Gastroesophageal sphincter (tissue), 4 donors: ENCODE measurements around the gene SHISA7. TPM values are rescaled to one million over a fixed set of nuclear protein-coding genes. Genes with fewer than 3 reads are reported as not detected.

ENCODE experiments used
- ATAC-seq: fragments of 150-250 bp; one replicate; pipeline ENCODE4 v1.9.1; 2016; ENCODE audit warnings: mild to moderate bottlenecking, moderate library complexity
- H3K27ac ChIP-seq, 4 donors: fragments of 200-600 bp; sonication (generic) in 3 of 4; 1 replicate in 3 of 4; 2 replicates in 1 of 4; pipeline ENCODE4 v1.5.1; 2016 to 2019
- H3K27me3 ChIP-seq: fragments of 200-600 bp; sonication (generic); one replicate; pipeline ENCODE4 v1.5.1; 2019
- H3K36me3 ChIP-seq, 2 donors: fragments of 200-600 bp; sonication (generic); one replicate each; pipeline ENCODE4 v1.5.1; 2019; ENCODE audit warnings: control low read depth in 1 of 2
- H3K4me1 ChIP-seq, 3 donors: fragments of 200-600 bp; sonication (generic); 1 replicate in 2 of 3; 2 replicates in 1 of 3; pipeline ENCODE4 v1.5.1; 2016 to 2019; ENCODE audit warnings: control low read depth in 2 of 3
- H3K4me3 ChIP-seq, 2 donors: fragments of 200-600 bp; sonication (generic); one replicate each; pipeline ENCODE4 v1.5.1; 2019; ENCODE audit warnings: mild to moderate bottlenecking in 1 of 2, moderate library complexity in 1 of 2
- H3K9me3 ChIP-seq, 3 donors: fragments of 200-600 bp; sonication (generic); one replicate each; pipeline ENCODE4 v1.5.1; 2017 to 2019; ENCODE audit warnings: control low read depth in 2 of 3
- CTCF ChIP-seq, 4 experiments: fragments of 200-600 bp in 2 of 4; fragments of 450-650 bp in 2 of 4; sonication (generic) in 1 of 4; IDR thresholded peaks; one replicate each; pipeline ENCODE4 v1.5.1; 2017 to 2019; ENCODE audit warnings: antibody characterized with exemption in 4 of 4, mild to moderate bottlenecking in 2 of 4, moderate library complexity in 2 of 4
- EP300 ChIP-seq: sonication (generic); formaldehyde crosslinking; IDR thresholded peaks from one replicate; pipeline ENCODE4 v1.6.1; 2017; ENCODE audit warnings: antibody characterized with exemption, mild to moderate bottlenecking
- POLR2A ChIP-seq, 2 donors: fragments of 450-650 bp; IDR thresholded peaks; one replicate each; pipeline ENCODE4 v1.6.1; 2017; ENCODE audit warnings: antibody characterized with exemption in 2 of 2, mild to moderate bottlenecking in 2 of 2, moderate library complexity in 1 of 2
- POLR2AphosphoS5 ChIP-seq: sonication (generic); formaldehyde crosslinking; IDR thresholded peaks from one replicate; pipeline ENCODE4 v1.6.1; 2017; ENCODE audit warnings: antibody characterized with exemption
- WGBS, 2 donors: methylation state at CpG; one replicate each; pipeline ENCODE4 v1.1.5; 2018; ENCODE audit warnings: low coverage in 1 of 2; 5-methylcytosine and 5-hydroxymethylcytosine counted together
- total RNA-seq, 4 donors: library from RNA; depleted of rRNA; stranded (reverse); fragments of >200 nt; gene quantifications; one replicate each; pipeline ENCODE4 v1.1.0, GENCODE V29; 2016

The SHISA7 gene
- total RNA-seq, 4 donors from 2014 or later: not detected

DNA sequence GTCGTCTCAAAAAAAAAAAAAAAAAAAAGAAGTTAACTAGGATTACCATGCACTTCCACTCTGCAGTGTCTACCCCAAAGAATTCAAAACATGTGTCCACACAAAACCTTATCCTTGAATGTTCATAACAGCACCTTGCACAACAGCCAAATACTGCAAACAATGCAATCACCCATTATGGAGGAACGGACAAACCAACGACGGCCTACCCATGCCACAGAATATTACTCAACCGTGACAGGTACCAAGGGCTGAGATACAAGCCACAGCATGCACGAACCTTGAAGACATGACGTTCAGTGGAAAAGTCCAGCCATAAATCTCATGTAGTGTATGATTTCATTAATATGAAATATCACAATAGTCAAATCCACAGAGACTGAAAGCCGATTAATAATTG is 3.0 kb upstream of the SHISA7 start:
- H3K27ac ChIP-seq: no peak overlapping the region
- no peak for TF ChIP-seq EP300
- TF ChIP-seq POLR2AphosphoS5: no peak
- TF ChIP-seq POLR2A (IDR thresholded peaks at IDR 0.05): no peak
- TF ChIP-seq CTCF (IDR thresholded peaks at IDR 0.05): no peak
- H3K4me1 ChIP-seq: peaks cover 0 to 27% (median 3%) of the 10 kb centered on the region in 3 donors
- ATAC-seq: no peak
- H3K9me3 ChIP-seq: no peaks in the 10 kb centered on the region
- no peak overlapping the region for H3K4me3 ChIP-seq
- no peaks in the 10 kb centered on the region for H3K36me3 ChIP-seq
- 63 to 72% methylated on average over 6 to 7 of the region's 8 CpGs for WGBS, 2 donors
- peaks cover 86% of the 10 kb centered on the region for H3K27me3 ChIP-seq

DNA sequence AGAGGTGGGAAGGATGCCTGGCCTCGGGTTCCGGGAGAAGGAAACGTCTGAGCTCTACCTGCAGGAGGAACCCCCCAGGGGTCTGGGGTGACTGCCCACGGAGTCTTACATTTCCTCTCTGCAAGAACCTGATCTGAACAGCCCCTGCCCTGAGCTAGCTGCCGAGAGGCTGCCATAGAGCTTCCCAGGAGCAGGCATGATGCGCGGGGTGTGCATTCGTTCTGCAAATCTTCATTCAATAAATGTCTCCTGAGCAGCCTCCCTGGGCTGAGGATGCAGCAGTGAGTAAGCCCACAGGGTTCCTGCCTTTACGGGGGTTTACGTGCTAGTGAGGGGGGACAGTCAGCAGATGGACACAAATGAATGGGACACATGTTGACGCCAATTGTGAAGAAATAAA is 1.5 kb upstream of the SHISA7 start:
- Histone ChIP-seq H3K4me1 (peaks cover 0 to 35% (median 2%) of the 10 kb centered on the region in 3 donors), H3K27me3 (peaks cover 88% of the 10 kb centered on the region), H3K36me3 (no peaks in the 10 kb centered on the region), H3K27ac (no peak overlapping the region), H3K9me3 (no peaks in the 10 kb centered on the region), H3K4me3 (no peak overlapping the region)
- no peak for TF ChIP-seq POLR2AphosphoS5
- TF ChIP-seq EP300: no peak
- no peak for TF ChIP-seq POLR2A (IDR thresholded peaks at IDR 0.05)
- TF ChIP-seq CTCF (IDR thresholded peaks at IDR 0.05): no peak
- ATAC-seq: no peak
- WGBS, 2 donors: 42% methylated on average over 10 of the region's 11 CpGs; no CpG with 5 or more reads in 1 of the 2 donors

DNA sequence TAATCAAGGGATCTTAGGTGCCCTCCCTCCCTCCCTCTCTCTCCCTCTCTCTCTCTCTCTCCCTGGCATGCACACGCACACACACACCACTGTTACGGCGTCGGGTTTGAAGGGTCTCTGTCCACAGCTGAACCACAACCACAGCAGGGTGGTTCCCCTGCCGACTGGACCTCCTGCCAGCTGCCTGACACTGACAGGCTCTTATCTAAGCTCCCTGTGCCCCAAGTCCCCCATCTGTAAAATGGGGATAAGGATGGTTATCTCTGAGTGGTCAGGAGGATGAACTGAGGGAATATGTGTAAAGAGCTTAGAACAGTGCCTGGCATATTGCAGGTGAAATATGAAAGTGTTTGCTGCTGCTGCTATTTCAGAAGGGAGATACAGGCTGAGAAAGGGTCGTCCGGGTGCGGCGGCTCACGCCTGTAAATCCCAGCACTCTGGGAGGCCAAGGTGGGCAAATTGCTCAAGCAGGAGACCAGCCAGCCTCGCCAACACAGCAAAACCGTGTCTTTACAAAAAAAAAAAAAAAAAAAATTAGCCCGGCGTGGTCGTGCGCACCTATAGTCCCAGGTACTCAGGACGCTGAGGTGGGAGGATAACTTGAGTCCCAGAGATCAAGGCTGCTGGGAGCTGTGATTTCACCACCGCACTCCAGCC is 852 bp upstream of the SHISA7 start:
- peaks cover 88% of the 10 kb centered on the region for H3K27me3 ChIP-seq
- WGBS, 2 donors: 37 to 50% methylated on average over 10 to 16 of the region's 18 CpGs

DNA sequence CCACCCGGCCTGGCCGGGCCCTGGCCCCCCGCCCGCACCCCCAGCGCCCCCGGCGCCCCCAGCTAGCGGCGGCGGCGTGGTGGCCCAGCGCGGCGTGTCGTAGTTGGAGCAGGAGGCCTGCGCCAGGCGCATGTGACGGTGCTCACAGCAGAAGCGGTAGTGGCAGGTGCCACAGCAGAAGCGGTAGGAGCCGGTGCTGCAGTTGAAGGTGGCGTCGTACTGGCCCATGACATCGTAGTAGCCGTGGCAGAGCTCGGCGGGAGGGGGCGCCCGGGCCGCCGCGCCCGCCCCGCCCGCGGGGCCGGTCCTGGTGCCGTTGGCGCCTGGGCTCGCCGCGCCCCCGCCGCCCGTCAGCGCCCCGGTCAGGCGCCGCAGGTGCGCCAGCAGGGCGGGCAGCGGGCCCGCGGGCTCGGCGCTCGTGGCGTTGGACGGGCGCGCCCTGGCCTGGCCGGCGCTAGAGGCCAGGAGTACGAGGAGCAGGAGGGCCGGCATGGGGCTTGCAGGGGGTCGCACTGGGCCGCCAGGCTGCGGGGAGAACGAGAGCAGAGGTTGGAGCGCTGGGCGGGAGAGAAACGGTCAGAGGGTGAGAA is 633 bp downstream of the SHISA7 start:
- Histone ChIP-seq H3K36me3 (no peaks in the 10 kb centered on the region), H3K9me3 (no peaks in the 10 kb centered on the region), H3K4me1 (peaks cover 0 to 35% (median 2%) of the 10 kb centered on the region in 3 donors), H3K27me3 (peaks cover 99% of the 10 kb centered on the region), H3K27ac (no peak overlapping the region), H3K4me3 (no peak overlapping the region)
- 1% methylated on average over 8 of the region's 72 CpGs; no CpG with 5 or more reads in 1 of the 2 donors for WGBS, 2 donors
- TF ChIP-seq CTCF (IDR thresholded peaks at IDR 0.05) (no peak), EP300 (no peak), POLR2AphosphoS5 (no peak), POLR2A (IDR thresholded peaks at IDR 0.05) (no peak)
- ATAC-seq: no peak

More for the DNA sequence above, 852 bp upstream of the SHISA7 start:
- ATAC-seq: no peak
- Histone ChIP-seq H3K36me3 (no peaks in the 10 kb centered on the region), H3K4me3 (no peak overlapping the region), H3K27ac (no peak overlapping the region), H3K9me3 (no peaks in the 10 kb centered on the region), H3K4me1 (peaks cover 0 to 35% (median 2%) of the 10 kb centered on the region in 3 donors)
- TF ChIP-seq POLR2AphosphoS5 (no peak), POLR2A (IDR thresholded peaks at IDR 0.05) (no peak), EP300 (no peak)

DNA sequence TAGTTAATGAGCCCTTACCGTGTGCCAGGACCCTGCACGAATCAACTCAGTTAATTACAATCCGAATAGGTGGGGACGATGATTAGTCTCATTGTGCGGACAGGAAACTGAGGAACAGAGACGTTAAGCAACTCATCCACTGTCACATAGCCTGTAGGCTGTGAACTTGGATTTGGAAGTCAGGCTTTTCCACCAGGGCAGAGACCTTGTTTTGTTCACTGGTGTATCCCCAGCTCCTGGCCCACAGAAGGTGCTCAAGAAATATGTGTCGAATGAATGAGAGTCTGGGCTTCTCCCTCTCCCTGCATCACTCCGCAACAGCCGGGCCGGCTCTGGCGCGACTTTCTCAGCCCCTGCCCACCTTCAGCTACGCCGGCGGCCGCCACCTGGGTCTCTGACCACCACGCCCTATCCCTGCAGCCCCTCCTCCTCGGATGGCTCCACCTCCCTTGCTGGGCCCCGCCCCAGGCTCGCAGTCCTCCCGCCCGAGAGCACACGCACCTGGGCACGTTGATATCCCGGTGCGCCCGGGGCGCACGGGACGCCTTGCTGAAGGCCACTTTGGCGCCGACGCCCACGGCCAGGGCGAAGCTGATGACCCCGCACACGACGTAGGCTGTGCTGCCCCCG is 1.3 kb downstream of the SHISA7 start:
- no peak for TF ChIP-seq POLR2A (IDR thresholded peaks at IDR 0.05)
- TF ChIP-seq EP300: no peak
- no peak for TF ChIP-seq CTCF (IDR thresholded peaks at IDR 0.05)
- TF ChIP-seq POLR2AphosphoS5: no peak
- no peak overlapping the region for H3K27ac ChIP-seq
- no peaks in the 10 kb centered on the region for H3K9me3 ChIP-seq
- 1% methylated on average over 13 of the region's 39 CpGs; no CpG with 5 or more reads in 1 of the 2 donors for WGBS, 2 donors
- peaks cover 99% of the 10 kb centered on the region for H3K27me3 ChIP-seq
- ATAC-seq: no peak
- H3K4me1 ChIP-seq: peaks cover 0 to 35% (median 2%) of the 10 kb centered on the region in 3 donors
- H3K36me3 ChIP-seq: no peaks in the 10 kb centered on the region
- no peak overlapping the region for H3K4me3 ChIP-seq
